GM13976 (cell line): Measurements from ENCODE around the gene LETMD1.
"Not testable (repeated sequence)": the region's sequence is repeated elsewhere in the genome, so short reads cannot be mapped to it uniquely, and the experiment has no call there.

Experiments used
- DNase-seq: peaks from one replicate; pipeline ENCODE4 v3.0.0; 2012; ENCODE audit warnings: low spot score
- in situ Hi-C: fragments of 300-500 bp; cut with MboI; formaldehyde crosslinking; loops from one replicate; pipeline ENCODE4 v1.12.0; 2022; ENCODE audit warnings: low sequenced_read_pairs, mixed read lengths, inconsistent platforms; ENCODE audit not compliant: unreplicated experiment
- TF ChIP-seq, protein P1 (sequence below): IDR thresholded peaks from 2 replicates; pipeline ENCODE4 v1.5.1; 2012; ENCODE audit warnings: borderline replicate concordance, mild to moderate bottlenecking; ENCODE audit not compliant: insufficient read depth; ENCODE audit errors: extremely low read depth, missing control alignments, control extremely low read depth

Gene LETMD1

DNA sequence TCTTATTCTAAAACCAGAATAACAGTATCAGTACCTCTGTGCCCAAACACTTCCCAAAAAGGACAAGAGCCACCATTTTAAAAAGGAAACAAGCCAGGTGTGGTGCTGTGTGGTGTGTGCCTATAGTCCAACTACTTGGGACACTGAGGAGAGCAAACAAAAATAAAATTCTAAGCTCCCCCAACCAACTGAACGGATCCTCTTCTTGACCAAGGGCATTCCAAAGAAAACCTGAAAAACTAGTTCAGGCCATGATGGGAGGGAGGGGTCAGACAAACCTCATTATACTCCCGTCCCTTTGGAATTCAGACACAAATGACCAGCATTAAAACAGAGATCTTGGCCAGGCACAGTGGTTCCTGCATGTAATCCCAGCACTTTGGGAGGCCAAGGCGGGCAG is 42.5 kb upstream of the LETMD1 start:
- DNase-seq, result no peak
- TF ChIP-seq, protein P1, sequence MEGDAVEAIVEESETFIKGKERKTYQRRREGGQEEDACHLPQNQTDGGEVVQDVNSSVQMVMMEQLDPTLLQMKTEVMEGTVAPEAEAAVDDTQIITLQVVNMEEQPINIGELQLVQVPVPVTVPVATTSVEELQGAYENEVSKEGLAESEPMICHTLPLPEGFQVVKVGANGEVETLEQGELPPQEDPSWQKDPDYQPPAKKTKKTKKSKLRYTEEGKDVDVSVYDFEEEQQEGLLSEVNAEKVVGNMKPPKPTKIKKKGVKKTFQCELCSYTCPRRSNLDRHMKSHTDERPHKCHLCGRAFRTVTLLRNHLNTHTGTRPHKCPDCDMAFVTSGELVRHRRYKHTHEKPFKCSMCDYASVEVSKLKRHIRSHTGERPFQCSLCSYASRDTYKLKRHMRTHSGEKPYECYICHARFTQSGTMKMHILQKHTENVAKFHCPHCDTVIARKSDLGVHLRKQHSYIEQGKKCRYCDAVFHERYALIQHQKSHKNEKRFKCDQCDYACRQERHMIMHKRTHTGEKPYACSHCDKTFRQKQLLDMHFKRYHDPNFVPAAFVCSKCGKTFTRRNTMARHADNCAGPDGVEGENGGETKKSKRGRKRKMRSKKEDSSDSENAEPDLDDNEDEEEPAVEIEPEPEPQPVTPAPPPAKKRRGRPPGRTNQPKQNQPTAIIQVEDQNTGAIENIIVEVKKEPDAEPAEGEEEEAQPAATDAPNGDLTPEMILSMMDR, result no peak
- in situ Hi-C loops, result no loop called here

DNA sequence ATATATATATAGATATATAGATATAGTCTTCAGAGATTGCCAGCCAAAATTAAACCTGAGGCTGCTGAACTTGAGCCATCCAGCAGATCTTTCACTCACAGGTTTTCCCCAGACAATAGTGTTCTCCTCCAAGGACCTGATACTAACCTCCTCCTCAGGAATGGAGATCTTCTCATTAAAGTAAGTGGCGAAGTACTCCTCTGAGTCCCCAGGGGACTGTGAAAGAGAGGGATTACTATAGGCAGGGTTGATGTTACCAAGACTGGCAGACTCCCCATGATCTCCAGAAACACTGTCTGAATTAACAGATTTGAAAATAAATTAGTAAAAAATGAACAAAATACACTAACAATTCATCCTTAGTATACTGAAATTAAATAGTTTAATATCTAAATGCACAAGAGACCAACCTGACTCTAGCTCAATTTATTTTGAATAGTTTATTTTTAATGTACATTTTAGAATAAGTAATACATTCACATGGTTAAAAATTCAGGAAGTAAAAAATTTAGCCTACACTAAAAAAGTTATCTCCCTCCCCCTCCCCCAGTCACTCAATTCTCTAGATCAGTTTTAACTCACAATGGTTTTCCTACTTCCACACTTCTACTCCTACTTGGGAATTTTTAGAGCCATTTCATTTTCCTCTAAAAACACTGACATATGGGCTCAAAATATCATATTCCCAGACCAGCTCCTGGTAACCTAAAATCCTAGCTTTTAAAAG is 39.6 kb upstream of the LETMD1 start:
- no peak for DNase-seq
- in situ Hi-C loops, result no loop called here
- TF ChIP-seq, protein P1, result no peak

DNA sequence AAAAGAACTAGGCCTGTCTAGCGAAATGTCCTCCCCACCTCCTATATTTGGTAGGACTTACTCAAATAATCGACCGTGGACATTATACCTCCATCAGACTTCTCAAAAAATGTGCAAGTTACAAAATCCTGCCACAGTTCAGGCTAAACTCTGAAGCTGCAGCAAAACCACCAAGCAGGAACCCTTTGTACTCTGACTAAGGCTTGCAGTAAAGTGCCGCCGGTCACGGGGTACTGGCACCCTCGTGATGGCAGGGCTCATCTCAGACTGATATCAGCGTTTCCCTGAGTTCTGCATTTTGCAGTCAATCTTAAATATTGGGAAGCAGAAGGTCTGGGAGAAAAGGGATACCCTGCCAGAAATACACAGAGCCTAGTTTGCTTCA is 39.1 kb upstream of the LETMD1 start:
- TF ChIP-seq, protein P1, result no peak
- no peak for DNase-seq
- in situ Hi-C loops, result no loop called here

DNA sequence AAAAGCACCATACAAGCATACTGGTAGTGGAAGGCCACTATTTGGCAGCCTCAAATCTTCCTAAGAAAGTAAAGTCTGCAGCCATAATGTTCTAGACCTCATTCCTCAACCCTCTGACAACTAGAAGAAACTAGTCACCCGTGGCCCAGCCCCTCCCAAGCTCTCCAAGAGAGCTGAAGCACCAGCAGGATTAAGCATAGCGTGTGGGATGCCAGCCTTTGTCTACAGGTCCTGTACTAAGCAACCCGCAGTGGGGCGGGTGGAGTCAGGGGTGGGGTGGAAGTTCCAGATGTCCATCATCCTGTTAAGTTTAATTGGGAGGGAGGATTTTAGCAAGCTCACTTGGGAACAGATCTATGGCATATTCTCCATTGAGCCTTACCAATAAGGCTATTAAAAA is 36.2 kb upstream of the LETMD1 start:
- TF ChIP-seq, protein P1, result no peak
- no peak for DNase-seq
- in situ Hi-C loops, result no loop called here

DNA sequence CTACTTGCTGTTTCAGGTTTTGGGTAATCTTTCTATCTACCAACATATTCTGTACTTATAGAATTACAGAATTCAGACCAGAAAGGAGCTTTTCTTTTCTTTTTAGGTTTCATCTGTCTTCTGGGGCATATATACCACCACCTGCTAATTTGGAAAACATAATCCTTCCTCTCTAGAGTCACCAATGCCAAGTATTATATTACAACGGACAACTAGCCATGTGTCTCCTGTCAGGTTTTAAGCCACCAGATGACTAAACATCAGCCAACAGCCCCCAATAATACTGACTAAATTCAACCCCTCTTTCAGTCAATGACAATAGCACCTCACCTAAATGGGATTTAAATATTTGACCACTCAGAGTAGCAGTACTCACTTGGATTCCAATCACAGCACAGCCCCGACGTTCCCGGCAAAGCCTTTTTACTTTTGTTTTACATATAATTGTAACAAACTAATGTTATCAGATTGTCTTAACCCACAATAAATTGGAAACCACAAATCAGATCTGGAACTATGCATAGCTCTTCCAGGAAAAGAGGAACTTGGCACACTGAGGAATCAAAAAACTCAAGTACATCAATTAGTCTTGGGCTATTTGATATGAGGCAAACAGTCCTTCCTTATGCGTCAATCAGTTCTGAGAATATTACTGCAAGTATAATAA is 35.4 kb upstream of the LETMD1 start:
- TF ChIP-seq, protein P1, result no peak
- no peak for DNase-seq
- in situ Hi-C loops, result no loop called here

DNA sequence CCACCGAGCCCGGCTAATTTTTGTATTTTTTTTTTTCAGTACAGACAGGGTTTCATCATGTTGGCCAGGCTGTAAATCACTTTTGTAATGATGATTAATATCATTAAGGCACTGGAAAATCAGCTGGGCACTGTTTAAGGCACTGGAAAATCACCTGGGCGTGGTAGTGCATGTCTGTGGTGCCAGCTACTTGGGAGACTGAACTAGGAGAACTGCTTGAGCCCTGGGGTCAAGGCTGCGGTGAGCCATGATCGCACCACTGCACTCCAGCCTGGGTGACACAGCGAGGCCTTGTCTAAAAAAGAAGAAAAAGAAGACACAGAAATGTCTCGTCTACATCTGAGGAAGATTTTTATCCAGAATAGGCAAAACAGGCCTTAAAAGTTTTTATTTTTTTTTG is 34.7 kb upstream of the LETMD1 start:
- no peak for DNase-seq
- in situ Hi-C loops, result no loop called here
- TF ChIP-seq, protein P1, result no peak

DNA sequence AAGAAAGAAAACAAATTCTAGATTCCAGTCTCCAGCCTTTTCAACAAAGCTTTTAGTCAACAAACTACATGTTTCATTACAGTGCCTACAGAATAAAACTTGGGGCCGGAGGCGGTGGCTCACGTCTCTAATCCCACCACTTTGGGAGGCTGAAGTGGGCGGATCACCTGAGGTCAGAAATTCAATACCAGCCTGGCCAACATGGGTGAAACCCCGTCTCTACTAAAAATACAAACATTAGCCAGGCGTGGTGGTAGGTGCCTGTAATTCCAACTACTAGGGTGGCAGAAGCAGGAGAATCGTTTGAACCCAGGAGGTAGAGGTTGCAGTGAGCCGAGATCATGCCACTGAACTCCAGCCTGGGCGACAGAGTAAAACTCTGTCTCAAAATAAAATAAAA is 33.7 kb upstream of the LETMD1 start:
- DNase-seq, in situ Hi-C loops: not testable (repeated sequence)
